CD4-positive, alpha-beta T cell treated with Interleukin-4 for 1 hour (primary cell): ENCODE results near the gene CPNE7.

Experiments used
- DNase-seq, 2 donors: peaks; one replicate each; pipeline ENCODE4 v3.0.0-alpha.2; 2020 to 2022

CPNE7 gene

GRCh38 chr16:89575247-89576152 lies at the start of gene CPNE7:
CPNE7 (plus strand) TSS chr16:89575758; CDS start chr16:89575898, 140 bp downstream.
- no peak for DNase-seq

- no peak for DNase-seq
Measured at GRCh38 chr16:89529097-89529496, 46.5 kb upstream of the CPNE7 start.

DNA sequence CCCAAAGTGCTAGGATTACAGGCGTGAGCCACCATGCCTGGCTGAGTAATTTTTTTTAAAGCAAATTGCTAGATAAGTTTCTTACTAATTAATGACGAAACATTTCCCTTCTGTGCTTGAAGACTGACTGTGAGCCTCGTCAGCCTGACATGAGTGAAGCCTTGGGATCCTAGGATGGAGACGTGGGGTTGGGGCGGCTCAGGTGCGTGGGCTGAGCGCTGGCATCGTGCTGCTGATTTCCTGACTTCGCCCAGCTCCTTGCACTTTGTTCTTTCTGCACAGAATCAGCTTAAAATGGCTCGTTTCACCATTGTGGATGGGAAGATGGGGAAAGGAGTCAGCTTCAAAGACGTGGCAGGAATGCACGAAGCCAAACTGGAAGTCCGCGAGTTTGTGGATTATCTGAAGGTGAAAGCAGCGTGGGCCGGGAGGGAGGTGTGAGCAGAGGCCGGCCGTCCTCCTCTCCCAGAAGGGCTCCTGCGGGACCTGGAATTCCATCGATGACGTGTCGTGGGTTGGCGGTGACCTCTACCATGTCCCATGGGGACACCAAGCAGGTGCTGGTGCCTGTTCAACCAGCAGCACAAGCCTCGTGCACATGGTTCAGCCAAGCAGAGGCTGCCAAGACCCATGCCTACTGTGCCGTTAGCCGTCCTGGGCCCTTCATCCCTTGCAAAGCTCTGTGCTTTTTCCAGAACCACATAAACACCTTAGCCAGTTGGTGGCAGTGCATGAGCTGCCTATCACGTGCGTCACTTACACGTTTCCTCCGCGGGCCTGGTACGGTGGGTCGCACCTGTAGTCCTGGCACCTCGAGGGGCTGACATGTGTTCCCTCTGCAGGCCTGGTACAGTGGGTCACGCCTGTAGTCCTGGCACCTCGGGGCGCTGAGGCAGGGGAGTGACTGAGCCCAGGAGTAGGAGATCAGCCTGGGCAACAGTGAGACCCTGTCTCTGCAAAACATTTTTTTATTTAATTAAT lies 44.9 kb upstream of the CPNE7 start:
- no peak for DNase-seq

DNA sequence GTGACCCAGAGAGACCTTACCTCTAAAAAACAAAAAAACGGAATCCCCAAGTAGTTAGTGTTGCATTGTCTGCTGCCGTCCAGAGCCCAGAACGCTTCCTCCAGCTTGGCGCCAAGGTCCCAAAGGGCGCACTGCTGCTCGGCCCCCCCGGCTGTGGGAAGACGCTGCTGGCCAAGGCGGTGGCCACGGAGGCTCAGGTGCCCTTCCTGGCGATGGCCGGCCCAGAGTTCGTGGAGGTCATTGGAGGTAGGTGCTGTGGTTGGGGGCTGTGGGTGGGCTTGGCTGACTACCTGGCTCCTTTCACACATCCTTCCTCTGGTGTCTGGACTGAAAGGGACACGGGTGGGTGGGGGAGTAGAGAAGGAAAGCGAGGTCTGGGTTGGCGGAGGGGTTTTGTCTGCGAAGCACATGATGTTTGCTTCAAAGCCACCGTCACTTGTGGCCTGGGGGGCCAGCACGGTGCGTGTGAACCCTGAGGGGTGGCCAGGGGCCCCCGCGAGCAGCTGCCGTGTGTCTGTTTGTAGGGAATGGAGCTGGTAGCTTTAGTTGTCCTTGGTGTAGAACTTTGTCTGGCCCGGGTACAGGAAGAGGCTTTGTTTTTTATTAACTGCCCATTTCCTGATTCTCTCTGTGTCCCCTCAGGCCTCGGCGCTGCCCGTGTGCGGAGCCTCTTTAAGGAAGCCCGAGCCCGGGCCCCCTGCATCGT lies 43.6 kb upstream of the CPNE7 start:
- DNase-seq: no peak

- peak; percentile 48 to 76 for DNase-seq
Measured at GRCh38 chr16:89534252-89534756, 41.3 kb upstream of the CPNE7 start.

DNA sequence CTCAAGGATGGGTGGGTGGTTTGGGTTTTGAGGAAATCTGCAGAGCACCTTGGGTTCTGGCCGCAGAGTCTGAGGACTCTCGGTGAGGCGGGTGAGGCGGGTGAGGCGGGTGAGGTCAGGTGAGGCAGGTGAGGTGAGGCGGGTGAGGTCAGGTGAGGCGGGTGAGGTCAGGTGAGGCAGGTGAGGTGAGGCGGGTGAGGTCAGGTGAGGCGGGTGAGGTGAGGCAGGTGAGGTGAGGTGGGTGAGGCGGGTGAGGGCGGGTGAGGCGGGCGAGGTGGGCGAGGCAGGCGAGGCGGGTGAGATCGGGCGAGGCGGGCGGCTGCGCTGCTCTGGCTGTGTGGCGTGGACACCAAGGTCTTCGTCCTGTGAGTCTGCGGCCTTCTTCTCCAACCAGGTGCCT lies 39.2 kb upstream of the CPNE7 start:
- no peak for DNase-seq

- DNase-seq: no peak
Measured at GRCh38 chr16:89536886-89537548, 38.5 kb upstream of the CPNE7 start.

DNA sequence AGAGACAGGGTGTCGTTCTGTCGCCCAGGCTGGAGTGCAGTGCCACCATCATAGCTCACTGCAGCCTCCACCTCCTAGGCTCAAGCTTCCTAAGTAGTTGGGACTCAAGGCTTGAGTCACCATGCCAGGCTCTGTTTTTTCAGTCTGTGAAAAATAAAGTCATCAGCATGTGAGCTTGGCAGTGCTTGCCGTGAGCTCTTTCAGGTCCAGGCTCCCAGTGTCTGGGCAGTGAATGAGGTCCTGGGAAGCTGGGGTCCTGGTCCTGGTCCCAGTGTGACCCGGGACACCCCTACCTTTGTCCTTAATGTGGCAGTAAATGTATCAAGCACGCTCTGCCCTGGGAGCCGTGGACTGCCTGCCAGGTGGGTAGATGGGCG lies 38.0 kb upstream of the CPNE7 start:
- no peak for DNase-seq

GRCh38 chr16:89538286-89538685 lies 37.3 kb upstream of the CPNE7 start:
- DNase-seq: no peak

GRCh38 chr16:89540557-89540956 lies 35.0 kb upstream of the CPNE7 start:
- no peak for DNase-seq

- no peak for DNase-seq
Measured at GRCh38 chr16:89541792-89542191, 33.8 kb upstream of the CPNE7 start.

GRCh38 chr16:89544113-89544512 lies 31.4 kb upstream of the CPNE7 start:
- no peak for DNase-seq

DNA sequence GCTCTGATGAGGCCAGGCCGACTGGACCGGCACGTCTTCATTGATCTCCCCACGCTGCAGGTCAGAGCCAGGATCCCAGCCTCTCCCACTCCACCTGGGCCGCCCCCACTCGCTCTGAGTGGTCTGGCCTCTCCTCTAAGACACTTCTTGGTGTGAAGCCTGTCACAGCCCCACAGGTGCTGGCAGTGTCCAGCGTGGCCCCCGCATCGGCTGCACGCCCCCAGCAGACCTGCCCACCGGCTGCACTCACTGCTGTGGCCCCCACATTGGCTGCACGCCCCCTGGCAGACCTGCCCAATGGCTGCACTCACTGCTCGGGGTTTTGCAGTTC lies 30.9 kb upstream of the CPNE7 start:
- DNase-seq: no peak

GRCh38 chr16:89545044-89545830 lies 30.3 kb upstream of the CPNE7 start:
- no peak for DNase-seq

- no peak for DNase-seq
Measured at GRCh38 chr16:89545831-89546574, 29.6 kb upstream of the CPNE7 start.

DNA sequence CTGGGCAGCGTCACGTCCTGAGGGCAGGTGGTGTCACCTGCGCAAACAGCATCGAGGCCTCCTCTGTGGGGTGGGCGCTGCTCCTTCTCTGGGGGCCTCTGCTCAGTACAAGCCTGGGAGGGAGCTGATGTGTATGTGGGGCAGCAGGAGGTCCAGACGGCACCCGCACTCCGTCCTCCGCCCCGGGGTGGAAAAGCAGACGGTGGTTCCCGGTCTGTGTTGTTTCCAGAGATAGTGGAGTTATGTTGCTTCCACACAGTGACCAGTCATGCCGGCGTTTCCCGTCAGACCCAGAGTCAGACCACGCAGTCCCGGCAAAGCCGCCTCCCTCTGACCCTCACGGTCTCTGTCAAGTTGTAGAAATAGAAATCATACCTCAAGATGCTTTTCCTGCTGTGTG lies 28.8 kb upstream of the CPNE7 start:
- DNase-seq: no peak

- no peak for DNase-seq
Measured at GRCh38 chr16:89547291-89547690, 28.3 kb upstream of the CPNE7 start.

DNA sequence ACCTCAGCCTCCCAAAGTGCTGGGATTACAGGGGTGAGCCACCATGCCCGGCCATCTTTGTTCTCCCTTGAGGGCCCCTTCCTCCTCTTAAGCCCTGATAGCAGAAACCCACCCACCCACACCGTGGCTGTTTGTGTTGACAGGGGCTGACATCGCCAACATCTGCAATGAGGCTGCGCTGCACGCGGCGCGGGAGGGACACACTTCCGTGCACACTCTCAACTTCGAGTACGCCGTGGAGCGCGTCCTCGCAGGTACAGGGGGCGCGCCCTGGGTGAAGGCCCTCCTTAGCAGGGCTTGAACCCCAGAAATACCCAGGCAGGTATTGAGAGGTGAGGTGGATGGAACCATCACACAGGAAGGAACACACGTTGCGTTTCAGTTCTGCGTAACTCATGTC lies 27.7 kb upstream of the CPNE7 start:
- DNase-seq: no peak

DNA sequence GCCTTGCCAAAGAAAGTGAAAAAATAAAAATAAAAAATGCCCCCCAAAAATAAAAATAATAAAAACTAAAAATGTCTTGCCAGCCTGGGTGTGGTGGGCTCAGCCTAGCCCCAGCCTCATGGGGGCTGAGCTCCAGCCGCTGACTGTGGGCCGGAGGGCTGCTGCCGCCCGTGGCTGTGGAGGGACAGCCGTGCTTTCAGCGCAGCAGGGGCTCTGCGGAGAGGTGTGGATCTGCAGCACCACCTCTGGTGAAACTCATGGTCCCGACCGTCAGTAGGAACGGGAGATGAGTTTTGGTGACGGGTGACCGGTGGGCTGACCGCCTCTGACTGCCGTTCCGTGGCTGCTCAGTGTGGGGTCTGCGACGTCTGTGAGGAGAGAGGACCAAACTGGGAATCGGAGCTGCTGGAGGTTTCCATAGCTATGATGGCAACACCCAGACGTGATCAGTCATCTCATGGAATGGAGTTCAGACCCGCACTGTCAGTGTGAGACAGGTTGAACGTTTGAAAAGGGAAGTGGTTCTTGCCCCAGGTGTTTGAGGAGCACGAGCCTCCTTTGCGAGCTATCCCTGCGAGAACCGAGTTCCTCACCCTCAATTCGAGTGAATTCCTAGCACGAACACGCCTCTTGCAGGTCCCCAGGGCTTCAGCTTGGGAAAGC lies 27.1 kb upstream of the CPNE7 start:
- no peak for DNase-seq

DNA sequence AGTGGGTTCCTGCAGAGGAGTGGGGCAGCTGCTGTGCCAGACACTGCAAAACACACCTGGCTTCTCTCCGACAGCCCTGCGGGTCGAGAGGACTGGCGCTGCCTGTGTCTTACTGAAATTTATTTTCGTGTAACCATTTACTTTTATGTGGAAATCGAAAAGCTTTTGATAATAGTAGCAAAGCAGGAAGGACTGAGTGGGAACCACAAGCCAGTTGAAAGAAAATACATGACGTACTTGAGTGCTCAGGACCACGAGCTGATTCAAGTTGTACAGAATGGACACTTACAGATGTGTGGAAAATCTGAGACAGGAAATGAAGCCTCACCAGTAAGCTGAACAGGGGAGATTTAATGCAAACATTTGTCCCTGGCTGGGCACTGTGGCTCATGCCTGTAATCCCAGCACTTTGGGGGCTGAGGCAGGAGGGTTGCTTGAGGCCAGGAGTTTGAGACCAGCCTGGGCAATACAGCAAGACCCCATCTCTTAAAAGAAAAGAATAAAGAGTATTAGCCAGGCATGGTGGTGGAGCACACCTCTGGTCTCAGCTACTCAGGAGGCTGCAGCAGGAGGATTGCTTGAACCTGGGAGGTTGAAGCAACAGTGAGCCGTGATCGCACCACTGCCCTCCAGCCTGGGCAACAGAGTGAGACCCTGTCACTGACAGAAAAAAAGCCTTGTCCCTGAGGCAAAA lies 26.4 kb upstream of the CPNE7 start:
- DNase-seq: peak; percentile 20 to 43
